SJCRH30 (cell line): ENCODE measurements around the gene LMOD2. TPM values are rescaled to one million over a fixed set of nuclear protein-coding genes. Genes with fewer than 3 reads are reported as not detected.
"Not testable (repeated sequence)": the region's sequence is repeated elsewhere in the genome, so short reads cannot be mapped to it uniquely, and the experiment has no call there.

Experiments
- DNase-seq, 2 experiments: peaks; one replicate each; pipeline ENCODE4 v3.0.0-alpha.2; 2015 to 2020
- H3K27ac ChIP-seq: fragments of 250-450 bp; sonication (Bioruptor Pico); 2 replicates; pipeline ENCODE4 v1.5.1; 2020; ENCODE audit warnings: mild to moderate bottlenecking, moderate library complexity
- H3K27me3 ChIP-seq: fragments of 250-450 bp; sonication (Bioruptor Pico); 2 replicates; pipeline ENCODE4 v1.5.1; 2020; ENCODE audit warnings: mild to moderate bottlenecking, moderate library complexity
- H3K36me3 ChIP-seq: fragments of 250-450 bp; sonication (Bioruptor Pico); 2 replicates; pipeline ENCODE4 v1.5.1; 2020; ENCODE audit warnings: mild to moderate bottlenecking, moderate library complexity
- H3K4me1 ChIP-seq: fragments of 250-450 bp; sonication (Bioruptor Pico); 2 replicates; pipeline ENCODE4 v1.5.1; 2020; ENCODE audit warnings: mild to moderate bottlenecking, moderate library complexity
- H3K4me3 ChIP-seq: fragments of 250-450 bp; sonication (Bioruptor Pico); 2 replicates; pipeline ENCODE4 v1.5.1; 2020; ENCODE audit warnings: mild to moderate bottlenecking, moderate library complexity
- H3K9me3 ChIP-seq: fragments of 250-450 bp; sonication (Bioruptor Pico); replicated peaks from 2 replicates; pipeline ENCODE4 v1.5.1; 2020; ENCODE audit warnings: mild to moderate bottlenecking, moderate library complexity
- total RNA-seq: library from RNA; depleted of rRNA; stranded (reverse); fragments of >200 nt; shearing (Covaris generic); gene quantifications from 2 replicates; pipeline ENCODE4 v1.2.3, GENCODE V29; 2014

The LMOD2 gene
- total RNA-seq, 1 experiment from 2014 or later = 0.06 TPM

DNA sequence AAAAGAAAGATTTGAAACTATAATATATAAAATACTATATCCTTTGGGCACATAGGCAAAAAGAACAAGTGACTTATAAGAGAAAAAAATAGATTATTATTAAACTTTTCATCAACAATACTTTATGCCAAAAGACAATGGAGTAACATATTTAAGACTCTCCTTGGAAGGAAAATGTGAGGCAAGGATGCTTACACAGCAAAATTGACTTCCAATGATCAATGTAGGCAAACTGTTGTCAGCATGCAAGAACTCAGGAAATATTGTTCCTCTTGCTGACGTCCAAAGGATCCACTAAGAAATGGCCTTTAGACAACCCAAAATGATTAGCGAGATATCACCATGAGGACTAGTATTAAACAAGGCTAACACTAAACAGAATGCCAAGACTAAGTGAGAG is 22.9 kb upstream of the LMOD2 start:
- H3K4me1 ChIP-seq = no peaks in the 10 kb centered on the region
- no peak overlapping the region for H3K27ac ChIP-seq
- H3K4me3 ChIP-seq = no peak overlapping the region
- H3K27me3 ChIP-seq = no peaks in the 10 kb centered on the region
- no peaks in the 10 kb centered on the region for H3K36me3 ChIP-seq
- no peak for DNase-seq
- H3K9me3 ChIP-seq = no peaks in the 10 kb centered on the region

DNA sequence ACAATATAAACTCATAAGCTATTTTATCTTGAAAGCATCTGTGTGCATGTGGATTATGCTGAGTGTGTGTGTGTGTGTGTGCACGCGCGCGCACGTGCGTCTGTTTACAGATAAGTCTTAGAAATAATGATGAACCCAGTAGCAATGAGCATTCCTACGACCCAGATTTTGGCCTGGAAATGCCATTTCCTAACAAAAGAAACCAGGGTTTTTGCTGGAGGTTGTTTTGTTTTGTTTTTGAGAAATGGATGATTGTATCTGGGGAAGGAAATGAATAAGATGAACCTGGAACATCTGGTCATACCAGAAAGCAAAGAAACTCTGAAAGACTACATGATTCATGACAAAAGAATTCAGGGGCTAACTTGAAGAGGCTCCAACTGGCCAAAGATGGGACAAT is 22.1 kb upstream of the LMOD2 start:
- H3K36me3 ChIP-seq = no peaks in the 10 kb centered on the region
- no peak overlapping the region for H3K27ac ChIP-seq
- H3K9me3 ChIP-seq = no peaks in the 10 kb centered on the region
- no peaks in the 10 kb centered on the region for H3K27me3 ChIP-seq
- no peaks in the 10 kb centered on the region for H3K4me1 ChIP-seq
- no peak for DNase-seq
- no peak overlapping the region for H3K4me3 ChIP-seq

DNA sequence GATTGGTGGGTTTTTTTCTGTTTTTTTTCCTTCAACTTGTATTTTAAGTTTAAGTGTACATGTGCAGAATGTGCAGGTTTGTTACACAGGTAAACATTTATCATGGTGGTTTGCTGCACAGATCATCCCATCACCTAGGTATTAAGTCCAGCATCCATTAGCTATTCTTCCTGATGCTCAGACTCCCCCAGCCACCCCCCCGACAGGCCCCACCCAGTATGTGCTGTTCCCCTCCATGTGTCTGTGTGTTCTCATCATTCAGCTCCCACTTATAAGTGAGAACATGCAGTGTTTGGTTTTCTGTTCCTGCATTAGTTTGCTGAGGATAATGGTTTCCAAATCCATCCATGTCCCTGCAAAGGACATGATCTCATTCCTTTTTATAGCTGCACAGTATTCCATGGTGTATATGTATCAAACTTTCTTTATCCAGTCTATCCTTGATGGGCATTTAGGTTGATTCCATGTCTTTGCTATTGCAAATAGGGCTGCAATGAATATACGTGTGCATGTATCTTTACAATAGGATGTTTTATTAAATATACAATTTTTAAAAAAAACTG is 21.6 kb upstream of the LMOD2 start:
- H3K4me3 ChIP-seq, H3K27ac ChIP-seq, DNase-seq, H3K36me3 ChIP-seq, H3K4me1 ChIP-seq, H3K27me3 ChIP-seq, H3K9me3 ChIP-seq: not testable (repeated sequence)

DNA sequence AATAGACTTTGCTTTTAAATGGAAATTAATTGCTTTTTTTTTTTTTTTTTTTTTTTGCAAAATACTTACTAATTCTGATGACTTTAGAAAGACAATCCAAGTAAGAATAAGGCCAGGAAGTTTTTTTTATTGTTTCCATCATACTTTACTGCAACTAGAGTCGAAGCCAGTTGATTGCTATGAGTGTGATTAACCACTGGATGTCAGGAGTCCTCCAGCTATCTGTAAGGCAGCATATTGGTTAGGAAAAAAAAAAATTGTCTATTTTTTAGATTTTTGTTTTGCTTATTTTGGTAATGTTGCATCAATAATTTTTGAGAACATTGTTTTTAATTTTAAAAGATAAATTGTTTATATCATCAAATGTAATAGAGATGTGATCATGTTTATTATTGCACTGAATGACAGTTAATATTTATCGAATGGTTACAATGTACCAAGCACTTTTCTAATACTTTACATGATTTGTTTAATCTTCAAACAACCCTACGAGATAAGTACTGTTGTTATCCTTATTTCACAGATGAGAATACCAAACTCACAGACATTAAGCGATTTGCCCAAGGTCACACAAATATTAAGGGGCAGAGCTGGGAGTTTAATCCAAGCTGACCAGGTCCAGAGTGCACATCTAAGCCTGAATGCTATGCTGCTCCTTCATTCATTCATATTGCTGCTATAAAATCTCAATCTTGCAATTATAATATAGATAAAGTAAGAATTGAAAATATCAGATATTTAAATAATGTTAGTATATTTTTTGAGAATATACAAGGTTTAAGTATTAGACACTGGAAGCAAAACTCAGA is 19.9 kb upstream of the LMOD2 start:
- peak in 1 of 2 experiments; percentile 50 for DNase-seq
- H3K4me3 ChIP-seq = no peak overlapping the region
- H3K4me1 ChIP-seq = peaks cover 9% of the 10 kb centered on the region
- H3K36me3 ChIP-seq = no peaks in the 10 kb centered on the region
- H3K9me3 ChIP-seq = no peaks in the 10 kb centered on the region
- H3K27me3 ChIP-seq = no peaks in the 10 kb centered on the region
- H3K27ac ChIP-seq = no peak overlapping the region

DNA sequence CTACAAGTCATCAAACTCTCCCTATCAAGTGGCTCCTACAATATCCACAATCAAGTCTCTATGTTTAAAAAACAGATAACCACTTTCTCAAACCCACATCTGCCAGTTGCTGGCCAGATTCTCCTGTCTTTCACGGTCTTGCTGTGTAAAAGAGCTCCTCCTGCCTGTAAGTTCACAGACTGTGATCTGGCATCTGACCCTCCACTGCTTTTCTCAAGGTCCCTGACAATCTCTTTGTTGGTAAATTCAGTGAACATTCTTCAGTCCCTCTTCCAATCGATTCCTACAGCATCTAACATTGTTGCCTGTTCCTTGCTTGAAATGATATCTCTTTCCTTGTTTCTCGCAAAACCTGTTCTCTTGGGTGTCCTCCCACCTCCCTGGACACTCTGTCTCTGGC is 18.5 kb upstream of the LMOD2 start:
- H3K27ac ChIP-seq = no peak overlapping the region
- peaks cover 9% of the 10 kb centered on the region for H3K4me1 ChIP-seq
- no peak for DNase-seq
- H3K36me3 ChIP-seq = no peaks in the 10 kb centered on the region
- H3K9me3 ChIP-seq = no peaks in the 10 kb centered on the region
- no peak overlapping the region for H3K4me3 ChIP-seq
- H3K27me3 ChIP-seq = no peaks in the 10 kb centered on the region

DNA sequence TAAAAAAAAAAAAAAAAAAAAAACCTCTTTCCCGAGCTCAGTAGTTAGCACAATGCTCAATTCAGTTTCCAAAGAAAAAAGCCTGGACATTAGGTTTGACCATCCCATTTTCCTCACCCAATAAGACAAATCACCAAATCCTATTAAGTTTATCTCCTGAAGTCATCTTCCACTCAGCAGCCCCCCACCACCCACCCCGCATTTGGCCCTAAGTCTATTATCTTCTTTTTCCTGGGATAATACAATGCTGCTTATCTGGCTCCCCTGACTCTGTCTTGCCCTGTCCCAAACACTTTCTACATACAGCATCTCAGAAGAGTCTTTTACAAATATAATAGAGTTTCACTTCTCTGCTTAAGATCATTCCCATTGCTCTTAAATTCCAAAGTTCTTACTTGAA is 17.8 kb upstream of the LMOD2 start:
- Histone ChIP-seq H3K27ac (no peak overlapping the region), H3K36me3 (no peaks in the 10 kb centered on the region), H3K4me1 (peaks cover 9% of the 10 kb centered on the region), H3K9me3 (no peaks in the 10 kb centered on the region), H3K4me3 (no peak overlapping the region), H3K27me3 (no peaks in the 10 kb centered on the region)
- no peak for DNase-seq

DNA sequence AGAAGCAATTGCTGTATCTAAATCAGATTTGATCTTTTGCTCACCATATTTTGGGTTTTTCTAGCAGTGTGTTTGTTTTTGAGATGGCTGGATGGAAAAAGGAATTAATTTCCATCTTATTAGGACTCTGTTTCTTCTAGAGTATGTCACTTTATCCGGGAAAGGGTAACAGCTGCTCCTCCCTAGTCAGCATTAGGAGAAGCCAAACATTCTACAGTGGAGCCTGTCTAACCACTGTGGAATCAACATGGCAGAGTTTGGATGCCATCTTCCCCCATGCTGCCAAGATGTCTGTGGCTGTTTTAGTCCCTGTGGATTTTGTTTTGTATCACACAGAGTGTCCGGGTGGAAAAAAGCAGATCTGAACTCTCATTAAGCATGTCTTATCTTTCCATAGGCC is 16.0 kb upstream of the LMOD2 start:
- H3K36me3 ChIP-seq = no peaks in the 10 kb centered on the region
- DNase-seq = peak in 1 of 2 experiments; percentile 41
- peaks cover 9% of the 10 kb centered on the region for H3K4me1 ChIP-seq
- no peak overlapping the region for H3K4me3 ChIP-seq
- no peaks in the 10 kb centered on the region for H3K27me3 ChIP-seq
- H3K9me3 ChIP-seq = no peaks in the 10 kb centered on the region
- H3K27ac ChIP-seq = no peak overlapping the region

DNA sequence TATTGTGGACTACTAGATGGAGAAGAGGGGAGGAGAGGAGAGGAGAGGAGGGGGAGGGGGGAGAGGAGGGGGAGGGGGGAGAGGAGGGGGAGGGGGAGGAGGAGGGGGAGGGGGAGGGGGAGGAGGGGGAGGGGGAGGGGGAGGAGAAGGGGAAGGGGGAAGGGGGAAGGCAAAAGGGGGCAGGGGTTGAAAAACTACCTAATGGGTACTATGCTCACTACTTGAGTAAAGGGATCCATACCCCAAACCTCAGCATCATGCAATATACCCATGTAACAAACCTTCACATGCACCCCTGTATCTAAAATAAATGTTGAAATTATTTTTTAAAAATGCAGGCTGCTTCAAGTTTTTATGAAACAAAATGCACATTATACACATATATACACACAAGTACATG is 15.1 kb upstream of the LMOD2 start:
- no peak for DNase-seq
- Histone ChIP-seq H3K4me3 (no peak overlapping the region), H3K9me3 (no peaks in the 10 kb centered on the region), H3K27ac (no peak overlapping the region), H3K27me3 (no peaks in the 10 kb centered on the region), H3K4me1 (peaks cover 9% of the 10 kb centered on the region), H3K36me3 (no peaks in the 10 kb centered on the region)

DNA sequence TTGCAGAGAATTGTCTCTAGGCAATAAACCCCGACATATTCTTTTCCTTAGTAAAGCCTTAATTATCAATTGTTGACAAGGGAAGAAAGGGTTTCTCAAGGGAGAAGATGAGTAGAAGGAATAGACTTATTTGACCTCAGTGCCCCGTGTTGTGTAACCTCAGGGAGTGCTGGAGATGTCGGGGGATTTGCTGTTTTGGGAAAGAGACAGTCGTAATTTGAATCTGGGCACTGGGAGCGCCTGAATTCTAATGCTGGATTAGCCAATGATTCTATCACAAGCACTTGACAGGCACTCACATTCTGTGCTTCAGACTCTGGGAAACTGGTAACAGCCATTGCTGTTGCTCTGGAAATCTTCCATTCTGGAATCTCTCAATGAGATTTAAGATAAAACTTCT is 13.8 kb upstream of the LMOD2 start:
- DNase-seq = no peak

DNA sequence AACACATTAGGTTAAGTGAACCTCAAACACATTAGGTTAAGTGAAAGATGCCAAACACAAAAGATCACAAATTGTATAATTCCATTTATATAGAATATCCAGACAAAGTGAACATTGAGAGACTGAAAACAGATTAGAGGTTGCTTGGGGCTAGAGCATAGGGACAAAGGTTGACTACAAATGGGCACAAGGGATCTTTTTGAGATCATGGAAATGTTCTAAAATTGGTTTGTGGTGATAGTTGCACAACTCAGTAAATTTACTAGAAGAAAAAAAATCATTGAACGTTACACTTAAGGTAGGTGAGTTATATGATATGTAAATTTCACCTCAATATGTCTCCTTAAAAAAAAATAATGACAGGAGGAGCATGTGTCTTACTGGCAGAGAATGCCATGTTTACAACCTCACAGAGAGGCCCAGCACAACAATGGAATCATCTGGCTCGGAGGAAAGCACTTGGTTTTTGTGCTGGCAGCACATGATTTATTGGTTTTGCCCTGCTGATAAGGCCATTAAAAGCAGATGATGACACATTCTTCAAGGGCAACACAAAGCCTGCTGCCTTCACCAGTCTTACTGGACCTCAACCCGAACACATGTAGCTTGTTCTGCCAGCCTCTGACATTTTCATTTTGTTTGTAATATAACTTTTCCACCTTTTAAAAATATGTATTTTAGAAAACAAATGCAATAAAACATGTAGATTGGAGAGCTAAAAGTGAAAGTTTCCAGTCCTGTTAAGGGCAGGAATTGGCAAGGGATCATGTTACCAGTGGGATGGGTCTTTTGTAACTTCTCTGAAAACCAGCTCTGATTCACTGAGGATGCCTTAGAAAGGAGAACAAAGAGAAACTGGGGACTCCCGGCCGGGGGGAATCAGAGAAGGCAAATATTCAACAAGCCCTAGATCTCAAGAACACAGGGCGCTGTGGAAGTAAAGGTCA is 11.9 kb upstream of the LMOD2 start:
- peak in 1 of 2 experiments; percentile 66 for DNase-seq
- Histone ChIP-seq H3K9me3 (no peaks in the 10 kb centered on the region), H3K36me3 (no peaks in the 10 kb centered on the region), H3K27me3 (no peaks in the 10 kb centered on the region), H3K4me3 (peak overlapping the region; percentile 49), H3K4me1 (peaks cover 9% of the 10 kb centered on the region), H3K27ac (peak overlapping the region; percentile 22)

More for the DNA sequence above, 13.8 kb upstream of the LMOD2 start:
- H3K4me3 ChIP-seq = no peak overlapping the region
- H3K9me3 ChIP-seq = no peaks in the 10 kb centered on the region
- no peaks in the 10 kb centered on the region for H3K27me3 ChIP-seq
- no peak overlapping the region for H3K27ac ChIP-seq
- no peaks in the 10 kb centered on the region for H3K36me3 ChIP-seq
- peaks cover 9% of the 10 kb centered on the region for H3K4me1 ChIP-seq

DNA sequence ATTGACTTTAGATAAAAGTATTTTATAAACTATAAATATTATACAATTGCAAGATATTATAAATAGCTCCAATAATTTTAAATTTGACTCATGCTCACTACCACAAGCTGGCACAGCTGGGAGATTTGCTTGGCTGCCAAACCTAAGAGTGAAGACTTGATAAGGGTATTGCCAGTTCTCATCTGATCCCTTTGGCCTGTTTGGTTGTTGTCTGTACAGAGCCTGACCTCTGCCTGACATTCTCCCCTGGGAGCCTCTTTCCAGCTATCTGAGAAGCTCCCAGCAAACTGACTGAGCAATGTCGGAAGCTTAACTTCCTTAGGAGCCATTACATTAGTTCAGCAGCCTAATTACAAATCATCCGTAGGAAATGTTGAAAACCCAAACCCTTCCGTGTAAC is 10.2 kb upstream of the LMOD2 start:
- H3K4me1 ChIP-seq = peaks cover 3% of the 10 kb centered on the region
- no peaks in the 10 kb centered on the region for H3K36me3 ChIP-seq
- no peak overlapping the region for H3K4me3 ChIP-seq
- no peaks in the 10 kb centered on the region for H3K27me3 ChIP-seq
- DNase-seq = no peak
- no peaks in the 10 kb centered on the region for H3K9me3 ChIP-seq
- no peak overlapping the region for H3K27ac ChIP-seq

DNA sequence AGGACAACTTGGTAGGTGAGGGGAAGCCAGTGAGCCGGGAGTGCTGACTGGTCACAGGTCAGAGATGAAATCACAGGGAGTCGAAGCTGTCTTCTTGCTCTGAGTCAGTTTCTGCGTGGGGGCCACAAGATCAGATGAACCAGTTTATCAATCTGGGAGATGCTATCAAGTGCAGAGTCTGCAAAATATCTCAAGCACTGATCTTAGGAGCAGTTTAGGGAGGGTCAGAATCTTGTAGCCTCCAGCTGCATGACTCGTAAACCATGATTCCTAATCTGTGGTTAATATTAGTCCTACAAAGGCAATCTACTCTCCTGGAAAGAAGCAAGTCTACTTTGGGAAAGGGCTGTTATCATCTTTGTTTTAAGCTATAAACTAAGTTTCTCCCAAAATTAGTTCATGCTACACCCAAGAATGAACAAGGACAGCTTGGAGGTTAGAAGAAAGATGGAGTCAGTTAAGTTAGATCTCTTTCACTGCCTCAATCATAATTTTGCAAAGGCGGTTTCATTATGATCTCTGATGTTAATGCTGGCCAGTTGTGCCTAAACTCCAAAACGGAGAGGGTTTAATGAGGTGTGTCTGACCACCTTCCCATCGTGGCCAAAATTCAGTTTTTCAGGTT is 8.4 kb upstream of the LMOD2 start:
- no peaks in the 10 kb centered on the region for H3K9me3 ChIP-seq
- H3K4me1 ChIP-seq = peaks cover 3% of the 10 kb centered on the region

DNA sequence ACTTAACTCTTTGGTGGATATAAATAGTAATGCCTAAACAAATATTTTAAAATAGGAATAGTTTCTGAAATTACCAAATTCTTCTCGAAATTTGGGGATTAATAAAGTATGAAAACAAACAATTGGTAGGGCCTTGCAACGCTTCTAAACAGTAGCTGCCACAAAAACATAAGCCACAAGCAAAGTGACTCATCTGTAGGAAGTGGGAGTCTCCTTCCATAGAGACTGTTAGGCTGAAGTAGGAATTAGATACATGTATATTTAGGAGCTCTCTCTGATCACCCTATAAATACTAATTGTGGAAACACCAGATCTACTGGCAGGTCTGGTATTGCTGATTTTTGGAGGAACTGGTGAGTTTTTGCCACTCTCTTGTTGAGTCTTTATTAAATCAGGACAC is 5.7 kb upstream of the LMOD2 start:
- Histone ChIP-seq H3K4me3 (no peak overlapping the region), H3K36me3 (no peaks in the 10 kb centered on the region), H3K9me3 (no peaks in the 10 kb centered on the region), H3K4me1 (peaks cover 3% of the 10 kb centered on the region; the same call in 1 of the 2 replicates), H3K27ac (no peak overlapping the region), H3K27me3 (no peaks in the 10 kb centered on the region)
- DNase-seq = no peak

More for the DNA sequence above, 8.4 kb upstream of the LMOD2 start:
- H3K4me3 ChIP-seq = no peak overlapping the region
- no peaks in the 10 kb centered on the region for H3K36me3 ChIP-seq
- no peak overlapping the region for H3K27ac ChIP-seq
- no peaks in the 10 kb centered on the region for H3K27me3 ChIP-seq
- DNase-seq = no peak

DNA sequence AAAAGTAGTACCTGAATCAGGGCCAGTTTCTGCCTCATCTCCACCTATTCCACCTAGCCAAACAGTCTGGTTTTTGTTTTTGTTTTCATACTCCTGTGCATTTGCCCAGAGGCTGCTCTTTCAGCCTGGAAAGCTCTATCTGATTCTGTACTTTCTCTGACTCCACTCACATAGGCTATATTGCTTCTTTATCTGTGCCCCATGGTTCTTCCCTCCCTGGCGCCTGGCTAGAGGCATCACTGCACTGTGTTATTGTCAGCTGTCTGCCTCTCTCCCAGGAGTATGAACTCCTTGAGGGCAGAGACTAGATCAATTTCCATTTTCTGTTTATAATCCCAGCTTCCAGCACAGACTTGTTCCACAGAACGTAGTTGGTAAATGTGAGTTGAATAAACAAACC is 5.1 kb upstream of the LMOD2 start:
- H3K9me3 ChIP-seq = no peaks in the 10 kb centered on the region
- H3K27ac ChIP-seq = no peak overlapping the region
- DNase-seq = no peak
- no peaks in the 10 kb centered on the region for H3K27me3 ChIP-seq
- H3K4me3 ChIP-seq = no peak overlapping the region
- H3K36me3 ChIP-seq = no peaks in the 10 kb centered on the region
- peaks cover 3% of the 10 kb centered on the region; the same call in 1 of the 2 replicates for H3K4me1 ChIP-seq
